ENCODE measurements around the gene FANCE. TPM values are rescaled to one million over a fixed set of nuclear protein-coding genes. Genes with fewer than 3 reads are reported as not detected.

The FANCE gene
- polyA plus RNA-seq, 1 donor from 2014 or later = 7.1 TPM

GRCh38 chr6:35511562-35511941 is 59.4 kb downstream of the FANCE start:
- no peak overlapping the region for H3K4me3 ChIP-seq (ENCODE audit: low read length)

GRCh38 chr6:35512006-35512405 is 59.9 kb downstream of the FANCE start:
- no peaks in the 10 kb centered on the region for H3K36me3 ChIP-seq (ENCODE audit: insufficient read depth, low read length)
- no peak overlapping the region for H3K27ac ChIP-seq (ENCODE audit: low read length)
- no peaks in the 10 kb centered on the region for H3F3A ChIP-seq (ENCODE audit: insufficient read depth, low read length, poor library complexity, severe bottlenecking)
- H3K27me3 ChIP-seq (ENCODE audit: insufficient read depth, low read depth, low read length) = no peaks in the 10 kb centered on the region
- no peaks in the 10 kb centered on the region for H4K20me1 ChIP-seq (ENCODE audit: insufficient read depth)
- H3K4me2 ChIP-seq (ENCODE audit: low read length) = no peak overlapping the region
- H3K9ac ChIP-seq (ENCODE audit: low read length) = no peak overlapping the region
- no peaks in the 10 kb centered on the region for H3K9me3 ChIP-seq (ENCODE audit: low read length)
- H3K79me2 ChIP-seq (replicated peaks; ENCODE audit: insufficient read depth, low read length) = no peaks in the 10 kb centered on the region
- H3K4me3 ChIP-seq (ENCODE audit: low read length) = no peak overlapping the region
- no peak overlapping the region for H2AFZ ChIP-seq (ENCODE audit: low read depth, low read length)
- TF ChIP-seq SMC3 (conservative IDR thresholded peaks at IDR 0.05; ENCODE audit: poor library complexity) = no peak
- TF ChIP-seq REST (IDR thresholded peaks at IDR 0.05; ENCODE audit: borderline replicate concordance) = no peak
- no peak for TF ChIP-seq EZH2 (IDR thresholded peaks at IDR 0.05; ENCODE audit: borderline replicate concordance, insufficient read depth, low read length, poor library complexity, severe bottlenecking)
- no peak for TF ChIP-seq RAD21 (conservative IDR thresholded peaks at IDR 0.05)
- TF ChIP-seq EP300 (conservative IDR thresholded peaks at IDR 0.05; ENCODE audit: poor library complexity, severe bottlenecking) = no peak
- no peak for TF ChIP-seq TAF1 (IDR thresholded peaks at IDR 0.05; ENCODE audit: low read depth)
- no peak for TF ChIP-seq MXI1 (conservative IDR thresholded peaks at IDR 0.05; ENCODE audit: poor library complexity, severe bottlenecking)
- no peak for TF ChIP-seq POLR2AphosphoS5 (IDR thresholded peaks at IDR 0.05)
- TF ChIP-seq CTCF (IDR thresholded peaks at IDR 0.05; ENCODE audit: poor library complexity, severe bottlenecking) = no peak
- no peaks in the 10 kb centered on the region for H3K9me2 ChIP-seq (ENCODE audit: insufficient read depth, low read length)

More at GRCh38 chr6:35511562-35511941, 59.4 kb downstream of the FANCE start:
- Histone ChIP-seq H3K79me2 (replicated peaks; ENCODE audit: insufficient read depth, low read length) (no peaks in the 10 kb centered on the region), H4K20me1 (ENCODE audit: insufficient read depth) (no peaks in the 10 kb centered on the region), H3K36me3 (ENCODE audit: insufficient read depth, low read length) (no peaks in the 10 kb centered on the region), H2AFZ (ENCODE audit: low read depth, low read length) (no peak overlapping the region), H3K9ac (ENCODE audit: low read length) (no peak overlapping the region), H3K9me2 (ENCODE audit: insufficient read depth, low read length) (no peaks in the 10 kb centered on the region), H3K27me3 (ENCODE audit: insufficient read depth, low read depth, low read length) (no peaks in the 10 kb centered on the region), H3K9me3 (ENCODE audit: low read length) (no peaks in the 10 kb centered on the region), H3F3A (ENCODE audit: insufficient read depth, low read length, poor library complexity, severe bottlenecking) (no peaks in the 10 kb centered on the region), H3K27ac (ENCODE audit: low read length) (no peak overlapping the region), H3K4me2 (ENCODE audit: low read length) (no peak overlapping the region)
- TF ChIP-seq MXI1 (conservative IDR thresholded peaks at IDR 0.05; ENCODE audit: poor library complexity, severe bottlenecking) = no peak
- no peak for TF ChIP-seq SMC3 (conservative IDR thresholded peaks at IDR 0.05; ENCODE audit: poor library complexity)
- no peak for TF ChIP-seq EP300 (conservative IDR thresholded peaks at IDR 0.05; ENCODE audit: poor library complexity, severe bottlenecking)
- TF ChIP-seq POLR2AphosphoS5 (IDR thresholded peaks at IDR 0.05) = no peak
- TF ChIP-seq CTCF (IDR thresholded peaks at IDR 0.05; ENCODE audit: poor library complexity, severe bottlenecking) = no peak
